ENCODE data around the gene GPR65.

DNA sequence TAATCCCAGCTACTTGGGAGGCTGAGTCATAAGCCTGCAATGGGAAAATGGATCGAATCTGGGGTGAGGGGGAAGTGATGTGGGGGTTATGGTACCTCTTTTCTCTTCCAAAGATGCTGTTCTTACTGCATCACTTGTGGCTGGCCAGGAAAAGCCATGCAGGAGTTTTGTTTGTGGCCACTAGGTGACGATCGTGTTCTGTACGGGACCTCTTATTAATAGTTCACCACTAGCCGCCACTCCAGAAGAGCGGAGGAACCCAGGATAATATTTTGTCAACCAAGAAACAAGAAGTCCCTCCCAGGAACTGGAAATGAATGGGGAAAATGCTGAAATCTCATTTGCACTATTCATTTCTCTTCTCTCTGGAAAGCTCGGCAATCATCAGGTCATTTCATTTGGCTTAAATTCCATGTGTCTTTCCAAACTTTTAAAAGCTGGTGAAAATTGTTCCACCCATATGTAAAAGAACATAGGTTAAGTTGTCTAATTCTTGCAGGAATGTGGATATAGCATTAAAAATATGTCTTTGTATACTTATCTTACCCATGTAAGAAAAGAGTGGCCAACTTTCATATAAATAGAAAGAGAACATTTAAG is 8.9 kb downstream of the GPR65 start:
- TF ChIP-seq, protein P1, sequence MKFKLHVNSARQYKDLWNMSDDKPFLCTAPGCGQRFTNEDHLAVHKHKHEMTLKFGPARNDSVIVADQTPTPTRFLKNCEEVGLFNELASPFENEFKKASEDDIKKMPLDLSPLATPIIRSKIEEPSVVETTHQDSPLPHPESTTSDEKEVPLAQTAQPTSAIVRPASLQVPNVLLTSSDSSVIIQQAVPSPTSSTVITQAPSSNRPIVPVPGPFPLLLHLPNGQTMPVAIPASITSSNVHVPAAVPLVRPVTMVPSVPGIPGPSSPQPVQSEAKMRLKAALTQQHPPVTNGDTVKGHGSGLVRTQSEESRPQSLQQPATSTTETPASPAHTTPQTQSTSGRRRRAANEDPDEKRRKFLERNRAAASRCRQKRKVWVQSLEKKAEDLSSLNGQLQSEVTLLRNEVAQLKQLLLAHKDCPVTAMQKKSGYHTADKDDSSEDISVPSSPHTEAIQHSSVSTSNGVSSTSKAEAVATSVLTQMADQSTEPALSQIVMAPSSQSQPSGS (tag by site-specific recombination; IDR thresholded peaks at IDR 0.05; ENCODE audit: low read depth): no peak
- TF ChIP-seq, protein P2, sequence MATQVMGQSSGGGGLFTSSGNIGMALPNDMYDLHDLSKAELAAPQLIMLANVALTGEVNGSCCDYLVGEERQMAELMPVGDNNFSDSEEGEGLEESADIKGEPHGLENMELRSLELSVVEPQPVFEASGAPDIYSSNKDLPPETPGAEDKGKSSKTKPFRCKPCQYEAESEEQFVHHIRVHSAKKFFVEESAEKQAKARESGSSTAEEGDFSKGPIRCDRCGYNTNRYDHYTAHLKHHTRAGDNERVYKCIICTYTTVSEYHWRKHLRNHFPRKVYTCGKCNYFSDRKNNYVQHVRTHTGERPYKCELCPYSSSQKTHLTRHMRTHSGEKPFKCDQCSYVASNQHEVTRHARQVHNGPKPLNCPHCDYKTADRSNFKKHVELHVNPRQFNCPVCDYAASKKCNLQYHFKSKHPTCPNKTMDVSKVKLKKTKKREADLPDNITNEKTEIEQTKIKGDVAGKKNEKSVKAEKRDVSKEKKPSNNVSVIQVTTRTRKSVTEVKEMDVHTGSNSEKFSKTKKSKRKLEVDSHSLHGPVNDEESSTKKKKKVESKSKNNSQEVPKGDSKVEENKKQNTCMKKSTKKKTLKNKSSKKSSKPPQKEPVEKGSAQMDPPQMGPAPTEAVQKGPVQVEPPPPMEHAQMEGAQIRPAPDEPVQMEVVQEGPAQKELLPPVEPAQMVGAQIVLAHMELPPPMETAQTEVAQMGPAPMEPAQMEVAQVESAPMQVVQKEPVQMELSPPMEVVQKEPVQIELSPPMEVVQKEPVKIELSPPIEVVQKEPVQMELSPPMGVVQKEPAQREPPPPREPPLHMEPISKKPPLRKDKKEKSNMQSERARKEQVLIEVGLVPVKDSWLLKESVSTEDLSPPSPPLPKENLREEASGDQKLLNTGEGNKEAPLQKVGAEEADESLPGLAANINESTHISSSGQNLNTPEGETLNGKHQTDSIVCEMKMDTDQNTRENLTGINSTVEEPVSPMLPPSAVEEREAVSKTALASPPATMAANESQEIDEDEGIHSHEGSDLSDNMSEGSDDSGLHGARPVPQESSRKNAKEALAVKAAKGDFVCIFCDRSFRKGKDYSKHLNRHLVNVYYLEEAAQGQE (tag by site-specific recombination; IDR thresholded peaks at IDR 0.05): no peak
- TF ChIP-seq, protein P3, sequence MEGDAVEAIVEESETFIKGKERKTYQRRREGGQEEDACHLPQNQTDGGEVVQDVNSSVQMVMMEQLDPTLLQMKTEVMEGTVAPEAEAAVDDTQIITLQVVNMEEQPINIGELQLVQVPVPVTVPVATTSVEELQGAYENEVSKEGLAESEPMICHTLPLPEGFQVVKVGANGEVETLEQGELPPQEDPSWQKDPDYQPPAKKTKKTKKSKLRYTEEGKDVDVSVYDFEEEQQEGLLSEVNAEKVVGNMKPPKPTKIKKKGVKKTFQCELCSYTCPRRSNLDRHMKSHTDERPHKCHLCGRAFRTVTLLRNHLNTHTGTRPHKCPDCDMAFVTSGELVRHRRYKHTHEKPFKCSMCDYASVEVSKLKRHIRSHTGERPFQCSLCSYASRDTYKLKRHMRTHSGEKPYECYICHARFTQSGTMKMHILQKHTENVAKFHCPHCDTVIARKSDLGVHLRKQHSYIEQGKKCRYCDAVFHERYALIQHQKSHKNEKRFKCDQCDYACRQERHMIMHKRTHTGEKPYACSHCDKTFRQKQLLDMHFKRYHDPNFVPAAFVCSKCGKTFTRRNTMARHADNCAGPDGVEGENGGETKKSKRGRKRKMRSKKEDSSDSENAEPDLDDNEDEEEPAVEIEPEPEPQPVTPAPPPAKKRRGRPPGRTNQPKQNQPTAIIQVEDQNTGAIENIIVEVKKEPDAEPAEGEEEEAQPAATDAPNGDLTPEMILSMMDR (tag by site-specific recombination; IDR thresholded peaks at IDR 0.05): peak; percentile 38; the same call in 1 of the 2 replicates
